HCT116 (cell line): ENCODE results near the gene FBN1.

Experiments
- ATF3 ChIP-seq: IDR thresholded peaks from 2 replicates; pipeline ENCODE4 v1.6.1; 2012
- CBX3 ChIP-seq: IDR thresholded peaks from 2 replicates; pipeline ENCODE4 v1.6.1; 2012; ENCODE audit warnings: low read depth
- CTCF ChIP-seq, 3 experiments: fragments of 200-600 bp in 1 of 3; sonication (generic) in 1 of 3; IDR thresholded peaks in 2 of 3; conservative IDR thresholded peaks in 1 of 3; 2 replicates each; pipeline ENCODE4 v1.5.1; 2012 to 2017; ENCODE audit warnings: low read depth in 2 of 3, low read length in 2 of 3, antibody characterized with exemption in 1 of 3, borderline replicate concordance in 1 of 3, control low read depth in 1 of 3, mild to moderate bottlenecking in 1 of 3, mixed read lengths in 1 of 3, mixed run types in 1 of 3, moderate library complexity in 1 of 3; ENCODE audit not compliant: insufficient read depth in 1 of 3
- POLR2A ChIP-seq: IDR thresholded peaks from 2 replicates; pipeline ENCODE4 v1.7.0; 2011; ENCODE audit warnings: borderline replicate concordance; ENCODE audit not compliant: insufficient read depth, insufficient read length; ENCODE audit errors: extremely low read depth
- POLR2AphosphoS5 ChIP-seq: IDR thresholded peaks from 2 replicates; pipeline ENCODE4 v1.6.1; 2011; ENCODE audit warnings: mild to moderate bottlenecking, low read depth, low read length, moderate library complexity
- ZNF274 ChIP-seq: fragments of 200-500 bp; sonication (Bioruptor generic); IDR thresholded peaks from 2 replicates; pipeline ENCODE4 v1.6.1; 2014; ENCODE audit warnings: mild to moderate bottlenecking, low read depth, low read length, inconsistent platforms
- TF ChIP-seq, protein P1 (sequence below): IDR thresholded peaks from 2 replicates; pipeline ENCODE4 v1.6.1; 2012
- TF ChIP-seq, protein P2 (sequence below): IDR thresholded peaks from 2 replicates; pipeline ENCODE4 v1.6.1; 2011; ENCODE audit warnings: mild to moderate bottlenecking, low read length, moderate library complexity; ENCODE audit not compliant: insufficient replicate concordance; ENCODE audit errors: extremely low read depth

DNA sequence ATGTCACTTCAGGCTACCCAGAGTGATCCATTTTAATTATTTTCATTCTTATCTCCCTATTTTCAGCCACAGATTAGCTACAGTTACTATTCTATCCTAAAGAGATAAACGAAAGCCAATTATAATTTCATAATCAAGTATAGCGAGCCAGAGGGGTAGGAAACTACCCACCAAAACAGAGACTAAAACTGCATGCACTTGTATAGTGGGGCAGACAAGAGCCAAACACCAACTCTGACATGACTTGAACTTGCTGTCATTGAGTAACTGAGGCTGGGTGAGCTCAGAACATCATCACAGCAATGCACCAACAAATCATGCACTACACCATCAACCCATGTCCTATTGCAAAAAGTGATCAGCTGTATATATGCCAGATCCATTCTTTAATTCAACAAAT lies 64.8 kb downstream of the FBN1 start:
- TF ChIP-seq CTCF (IDR thresholded peaks at IDR 0.05 in 2 of 3, conservative IDR thresholded peaks at IDR 0.05 in 1 of 3; ENCODE audit: borderline replicate concordance in 1 of 3, insufficient read depth in 1 of 3, low read depth in 2 of 3, low read length in 2 of 3) = no peak
- TF ChIP-seq ATF3 = no peak
- TF ChIP-seq POLR2AphosphoS5 = no peak
- TF ChIP-seq, protein P1, sequence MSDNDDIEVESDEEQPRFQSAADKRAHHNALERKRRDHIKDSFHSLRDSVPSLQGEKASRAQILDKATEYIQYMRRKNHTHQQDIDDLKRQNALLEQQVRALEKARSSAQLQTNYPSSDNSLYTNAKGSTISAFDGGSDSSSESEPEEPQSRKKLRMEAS = no peak
- no peak for TF ChIP-seq ZNF274
- TF ChIP-seq, protein P2, sequence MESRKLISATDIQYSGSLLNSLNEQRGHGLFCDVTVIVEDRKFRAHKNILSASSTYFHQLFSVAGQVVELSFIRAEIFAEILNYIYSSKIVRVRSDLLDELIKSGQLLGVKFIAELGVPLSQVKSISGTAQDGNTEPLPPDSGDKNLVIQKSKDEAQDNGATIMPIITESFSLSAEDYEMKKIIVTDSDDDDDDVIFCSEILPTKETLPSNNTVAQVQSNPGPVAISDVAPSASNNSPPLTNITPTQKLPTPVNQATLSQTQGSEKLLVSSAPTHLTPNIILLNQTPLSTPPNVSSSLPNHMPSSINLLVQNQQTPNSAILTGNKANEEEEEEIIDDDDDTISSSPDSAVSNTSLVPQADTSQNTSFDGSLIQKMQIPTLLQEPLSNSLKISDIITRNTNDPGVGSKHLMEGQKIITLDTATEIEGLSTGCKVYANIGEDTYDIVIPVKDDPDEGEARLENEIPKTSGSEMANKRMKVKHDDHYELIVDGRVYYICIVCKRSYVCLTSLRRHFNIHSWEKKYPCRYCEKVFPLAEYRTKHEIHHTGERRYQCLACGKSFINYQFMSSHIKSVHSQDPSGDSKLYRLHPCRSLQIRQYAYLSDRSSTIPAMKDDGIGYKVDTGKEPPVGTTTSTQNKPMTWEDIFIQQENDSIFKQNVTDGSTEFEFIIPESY = no peak
- TF ChIP-seq CBX3 = no peak
- no peak for TF ChIP-seq POLR2A
